K562 (cell line): ENCODE measurements around the gene MRPS5. TPM values are rescaled to one million over a fixed set of nuclear protein-coding genes. Genes with fewer than 3 reads are reported as not detected.

ENCODE experiments used
- BCOR ChIP-seq: fragments of 450-650 bp; IDR thresholded peaks from 2 replicates; pipeline ENCODE4 v1.6.1; 2016
- CEBPG ChIP-seq, 3 experiments: fragments of 200-800 bp in 1 of 3; sonication (Bioruptor generic) in 1 of 3; sonication (generic) in 1 of 3; formaldehyde crosslinking in 1 of 3; IDR thresholded peaks in 2 of 3; conservative IDR thresholded peaks in 1 of 3; 2 replicates each; pipeline versions ENCODE4 v1.6.1 to v1.8.0; 2016 to 2022; ENCODE audit warnings: missing compliant biosample characterization in 2 of 3, missing genetic modification characterization in 2 of 3, mild to moderate bottlenecking in 1 of 3, missing genetic modification reagents in 1 of 3
- EGR1 ChIP-seq: fragments of 450-650 bp; conservative IDR thresholded peaks from 2 replicates; pipeline ENCODE4 v1.6.1; 2017; ENCODE audit warnings: mild to moderate bottlenecking
- HDGF ChIP-seq: fragments of 450-650 bp; IDR thresholded peaks from 2 replicates; pipeline ENCODE4 v1.6.1; 2016
- HIVEP1 ChIP-seq: fragments of 250-450 bp; sonication (Bioruptor Pico); IDR thresholded peaks from 2 replicates; pipeline ENCODE4 v1.4.0; 2020; ENCODE audit warnings: mild to moderate bottlenecking
- JUND ChIP-seq, 2 experiments: IDR thresholded peaks; 2 replicates in 1 of 2; 3 replicates in 1 of 2; pipeline ENCODE4 v1.6.1; 2011; ENCODE audit warnings: borderline replicate concordance in 2 of 2, low read depth in 2 of 2, low read length in 2 of 2, improper control_type of control experiment in 1 of 2, missing biosample characterization in 1 of 2, missing genetic modification characterization in 1 of 2, missing genetic modification reagents in 1 of 2
- LCOR ChIP-seq: sonication (generic); formaldehyde crosslinking; IDR thresholded peaks from 2 replicates; pipeline ENCODE4 v1.8.0; 2022; ENCODE audit warnings: mild to moderate bottlenecking, missing genetic modification reagents
- MCM3 ChIP-seq: fragments of 450-650 bp; IDR thresholded peaks from 2 replicates; pipeline ENCODE4 v1.6.1; 2016
- MITF ChIP-seq: IDR thresholded peaks from 2 replicates; pipeline ENCODE4 v1.6.1; 2014; ENCODE audit warnings: antibody characterized with exemption
- NUFIP1 ChIP-seq: fragments of 450-650 bp; IDR thresholded peaks from 2 replicates; pipeline ENCODE4 v1.6.1; 2018; ENCODE audit not compliant: partially characterized antibody
- RHOXF2B ChIP-seq: fragments of 250-450 bp; sonication (Bioruptor Pico); conservative IDR thresholded peaks from 2 replicates; pipeline ENCODE4 v1.5.1; 2021
- SP1 ChIP-seq: sonication (generic); formaldehyde crosslinking; IDR thresholded peaks from 2 replicates; pipeline ENCODE4 v1.8.1; 2022; ENCODE audit warnings: mild to moderate bottlenecking, missing genetic modification reagents
- STAT6 ChIP-seq: sonication (generic); formaldehyde crosslinking; IDR thresholded peaks from 2 replicates; pipeline ENCODE4 v1.8.1; 2023; ENCODE audit warnings: mild to moderate bottlenecking, missing genetic modification reagents
- ZNF780A ChIP-seq: fragments of 250-450 bp; sonication (Bioruptor Pico); IDR thresholded peaks from 2 replicates; pipeline ENCODE4 v1.5.0; 2021; ENCODE audit warnings: mild to moderate bottlenecking
- polyA plus RNA-seq, 8 experiments: library from polyadenylated mRNA; depleted of rRNA in 4 of 8; stranded (reverse) in 5 of 8; unstranded in 3 of 8; fragments of >200 nt; fragmentation: Nextera tagmentation in 2 of 8; fragmentation: Illumina TruSeq in 1 of 8; extraction: Ambion mirVana in 2 of 8; extraction: Trizol in 1 of 8; gene quantifications; 2 replicates each; pipeline versions ENCODE4 v1.2.1 to v1.2.3, GENCODE V29; 2011 to 2014; ENCODE audit warnings: inconsistent platforms in 1 of 8, missing spikeins in 1 of 8
- total RNA-seq, 7 experiments: library from RNA; depleted of rRNA in 6 of 7; stranded (reverse); fragments of >200 nt in 6 of 7; fragmentation: Illumina TruSeq in 2 of 7; extraction: Trizol in 2 of 7; gene quantifications; 2 replicates each; pipeline versions ENCODE4 v1.2.1 to v1.2.3, GENCODE V29; 2011 to 2021; ENCODE audit warnings: low replicate concordance in 1 of 7
- TF ChIP-seq, protein P1 (sequence below): fragments of 200-400 bp; formaldehyde crosslinking; IDR thresholded peaks from 2 replicates; pipeline ENCODE4 v1.6.1; 2017; ENCODE audit warnings: mild to moderate bottlenecking, low read depth, low read length, moderate library complexity
- TF ChIP-seq, protein P2 (sequence below): fragments of 250-450 bp; sonication (Bioruptor Pico); IDR thresholded peaks from 2 replicates; pipeline ENCODE4 v1.8.0; 2022; ENCODE audit warnings: moderate library complexity, mild to moderate bottlenecking, inconsistent platforms
- TF ChIP-seq, protein P3 (sequence below): sonication (generic); formaldehyde crosslinking; IDR thresholded peaks from 2 replicates; pipeline ENCODE4 v1.8.0; 2022; ENCODE audit warnings: missing genetic modification reagents, mild to moderate bottlenecking, borderline replicate concordance

The MRPS5 gene
- total and polyA plus RNA-seq, 9 of the 15 experiments (the other 6 are each of a cell fraction or from before 2014, with no cell fraction given), result 85.0 to 162 (median 118) TPM

DNA sequence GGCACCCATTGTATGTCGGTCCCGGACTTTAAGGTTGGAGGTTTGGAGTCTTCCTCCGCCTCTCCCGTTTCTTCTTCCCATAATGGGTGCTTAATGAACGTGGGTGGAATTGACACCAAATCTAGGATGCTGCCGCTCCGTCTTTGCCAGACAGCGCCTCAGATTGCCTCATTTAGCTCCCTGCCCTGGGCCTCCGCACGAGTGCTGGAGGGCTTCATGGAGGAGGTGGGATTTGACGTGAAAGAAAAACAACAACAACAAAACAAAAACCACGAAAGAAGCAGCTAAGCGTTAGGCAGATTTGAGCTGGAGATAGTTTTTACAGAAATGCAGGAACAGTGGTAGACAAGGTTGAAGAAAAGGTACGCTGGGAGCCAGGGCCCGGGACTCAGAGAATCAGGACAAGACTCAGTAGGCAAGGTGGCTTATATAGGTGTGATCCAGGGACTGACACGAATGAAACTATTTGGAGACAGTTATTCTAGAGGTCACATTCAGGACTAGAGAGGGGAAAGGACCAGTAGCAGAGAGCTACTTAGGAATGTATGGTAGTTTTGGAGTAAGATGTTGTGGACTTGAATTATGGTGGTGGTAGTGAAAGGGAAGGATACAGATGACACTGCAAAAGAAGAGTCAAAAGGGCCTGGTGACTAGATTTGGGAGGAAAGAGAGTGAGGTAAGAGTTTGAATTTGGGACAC is 44.6 kb upstream of the MRPS5 start (continued):
- TF ChIP-seq, protein P1, sequence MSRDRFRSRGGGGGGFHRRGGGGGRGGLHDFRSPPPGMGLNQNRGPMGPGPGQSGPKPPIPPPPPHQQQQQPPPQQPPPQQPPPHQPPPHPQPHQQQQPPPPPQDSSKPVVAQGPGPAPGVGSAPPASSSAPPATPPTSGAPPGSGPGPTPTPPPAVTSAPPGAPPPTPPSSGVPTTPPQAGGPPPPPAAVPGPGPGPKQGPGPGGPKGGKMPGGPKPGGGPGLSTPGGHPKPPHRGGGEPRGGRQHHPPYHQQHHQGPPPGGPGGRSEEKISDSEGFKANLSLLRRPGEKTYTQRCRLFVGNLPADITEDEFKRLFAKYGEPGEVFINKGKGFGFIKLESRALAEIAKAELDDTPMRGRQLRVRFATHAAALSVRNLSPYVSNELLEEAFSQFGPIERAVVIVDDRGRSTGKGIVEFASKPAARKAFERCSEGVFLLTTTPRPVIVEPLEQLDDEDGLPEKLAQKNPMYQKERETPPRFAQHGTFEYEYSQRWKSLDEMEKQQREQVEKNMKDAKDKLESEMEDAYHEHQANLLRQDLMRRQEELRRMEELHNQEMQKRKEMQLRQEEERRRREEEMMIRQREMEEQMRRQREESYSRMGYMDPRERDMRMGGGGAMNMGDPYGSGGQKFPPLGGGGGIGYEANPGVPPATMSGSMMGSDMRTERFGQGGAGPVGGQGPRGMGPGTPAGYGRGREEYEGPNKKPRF, result no peak
- TF ChIP-seq MITF (no peak), LCOR (CRISPR knock-in tag) (0 out of 2 replicates have a peak, but pooled peaks have one; percentile 30), STAT6 (CRISPR knock-in tag) (no peak), ZNF780A (no peak), NUFIP1 (no peak), EGR1 (peak; percentile 41), RHOXF2B (CRISPR knock-in tag) (no peak), MCM3 (no peak), HIVEP1 (CRISPR knock-in tag) (no peak), SP1 (CRISPR knock-in tag) (no peak; the same call in 1 of the 2 replicates), JUND (IDR thresholded peaks at IDR 0.05; ENCODE audit: borderline replicate concordance, low read depth, low read length) (no peak), JUND (tag; IDR thresholded peaks at IDR 0.05; ENCODE audit: borderline replicate concordance, low read depth, low read length) (no peak), BCOR (peak; percentile 92), CEBPG (CRISPR knock-in tag; IDR thresholded peaks at IDR 0.05) (peak; percentile 55; the same call in 1 of the 2 replicates), CEBPG (tag; conservative IDR thresholded peaks at IDR 0.05 in 1 of 2, IDR thresholded peaks at IDR 0.05 in 1 of 2) (no peak), HDGF (0 out of 2 replicates have a peak, but pooled peaks have one; percentile 14)
- TF ChIP-seq, protein P2, sequence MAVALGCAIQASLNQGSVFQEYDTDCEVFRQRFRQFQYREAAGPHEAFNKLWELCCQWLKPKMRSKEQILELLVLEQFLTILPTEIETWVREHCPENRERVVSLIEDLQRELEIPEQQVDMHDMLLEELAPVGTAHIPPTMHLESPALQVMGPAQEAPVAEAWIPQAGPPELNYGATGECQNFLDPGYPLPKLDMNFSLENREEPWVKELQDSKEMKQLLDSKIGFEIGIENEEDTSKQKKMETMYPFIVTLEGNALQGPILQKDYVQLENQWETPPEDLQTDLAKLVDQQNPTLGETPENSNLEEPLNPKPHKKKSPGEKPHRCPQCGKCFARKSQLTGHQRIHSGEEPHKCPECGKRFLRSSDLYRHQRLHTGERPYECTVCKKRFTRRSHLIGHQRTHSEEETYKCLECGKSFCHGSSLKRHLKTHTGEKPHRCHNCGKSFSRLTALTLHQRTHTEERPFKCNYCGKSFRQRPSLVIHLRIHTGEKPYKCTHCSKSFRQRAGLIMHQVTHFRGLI, result no peak
- TF ChIP-seq, protein P3, sequence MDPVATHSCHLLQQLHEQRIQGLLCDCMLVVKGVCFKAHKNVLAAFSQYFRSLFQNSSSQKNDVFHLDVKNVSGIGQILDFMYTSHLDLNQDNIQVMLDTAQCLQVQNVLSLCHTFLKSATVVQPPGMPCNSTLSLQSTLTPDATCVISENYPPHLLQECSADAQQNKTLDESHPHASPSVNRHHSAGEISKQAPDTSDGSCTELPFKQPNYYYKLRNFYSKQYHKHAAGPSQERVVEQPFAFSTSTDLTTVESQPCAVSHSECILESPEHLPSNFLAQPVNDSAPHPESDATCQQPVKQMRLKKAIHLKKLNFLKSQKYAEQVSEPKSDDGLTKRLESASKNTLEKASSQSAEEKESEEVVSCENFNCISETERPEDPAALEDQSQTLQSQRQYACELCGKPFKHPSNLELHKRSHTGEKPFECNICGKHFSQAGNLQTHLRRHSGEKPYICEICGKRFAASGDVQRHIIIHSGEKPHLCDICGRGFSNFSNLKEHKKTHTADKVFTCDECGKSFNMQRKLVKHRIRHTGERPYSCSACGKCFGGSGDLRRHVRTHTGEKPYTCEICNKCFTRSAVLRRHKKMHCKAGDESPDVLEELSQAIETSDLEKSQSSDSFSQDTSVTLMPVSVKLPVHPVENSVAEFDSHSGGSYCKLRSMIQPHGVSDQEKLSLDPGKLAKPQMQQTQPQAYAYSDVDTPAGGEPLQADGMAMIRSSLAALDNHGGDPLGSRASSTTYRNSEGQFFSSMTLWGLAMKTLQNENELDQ (CRISPR knock-in tag), result no peak
